BLaER1 (cell line): ENCODE data around the gene UTF1.
A peak's percentile ranks its signal among the peaks of the same experiment; 100 is the strongest.

Experiments
- H3K27ac ChIP-seq: shearing (Covaris generic); formaldehyde crosslinking; 2 replicates; pipeline ENCODE4 v1.8.1; 2022
- H3K27me3 ChIP-seq: shearing (Covaris generic); formaldehyde crosslinking; 2 replicates; pipeline ENCODE4 v1.8.1; 2022
- H3K36me3 ChIP-seq: shearing (Covaris generic); formaldehyde crosslinking; 2 replicates; pipeline ENCODE4 v1.8.1; 2022
- H3K4me1 ChIP-seq: shearing (Covaris generic); formaldehyde crosslinking; 2 replicates; pipeline ENCODE4 v1.8.1; 2022
- H3K4me2 ChIP-seq: shearing (Covaris generic); formaldehyde crosslinking; 2 replicates; pipeline ENCODE4 v1.8.1; 2022
- H3K4me3 ChIP-seq: shearing (Covaris generic); formaldehyde crosslinking; 2 replicates; pipeline ENCODE4 v1.8.1; 2022
- H3K9ac ChIP-seq: shearing (Covaris generic); formaldehyde crosslinking; 2 replicates; pipeline ENCODE4 v1.8.1; 2022
- H3K9me3 ChIP-seq: shearing (Covaris generic); formaldehyde crosslinking; 2 replicates; pipeline ENCODE4 v1.8.1; 2022
- H4K20me1 ChIP-seq: shearing (Covaris generic); formaldehyde crosslinking; 2 replicates; pipeline ENCODE4 v1.8.1; 2022
- Cebpa-rat ChIP-seq: shearing (Covaris generic); IDR thresholded peaks from 2 replicates; pipeline ENCODE4 v1.8.1; 2022

Gene UTF1

DNA sequence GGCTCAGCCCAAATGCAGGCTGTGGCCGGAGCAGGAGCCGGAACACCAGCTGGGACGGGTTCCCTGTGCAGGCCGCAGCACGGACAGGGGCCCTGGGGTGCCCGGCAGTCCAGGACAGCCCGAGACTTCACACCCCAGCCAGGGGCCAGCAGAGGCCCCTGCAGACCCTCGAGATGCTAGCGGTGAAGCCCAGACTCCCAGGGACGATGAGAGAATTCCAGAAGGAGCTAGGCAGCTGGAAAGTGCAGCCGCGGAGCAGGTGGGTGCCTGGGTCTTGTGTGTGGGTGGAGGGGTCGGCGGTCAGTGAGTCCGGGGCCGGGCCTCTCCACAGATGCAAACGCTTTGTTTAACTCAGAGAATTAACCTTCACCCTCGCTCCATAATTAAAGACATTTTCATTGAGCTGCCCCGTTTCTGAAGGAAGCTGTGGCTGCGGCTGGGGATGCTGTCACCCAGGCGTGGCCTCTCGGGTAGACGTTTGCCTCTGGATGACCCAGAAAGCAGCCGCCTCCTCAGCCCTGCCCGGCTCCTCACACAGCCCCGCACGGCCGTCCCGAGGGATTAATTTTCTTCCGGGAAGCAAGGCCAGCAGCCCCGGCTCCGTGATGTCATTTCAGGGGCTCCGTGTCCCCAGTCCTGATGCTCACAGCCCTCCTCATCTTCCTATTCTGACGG, 43.5 kb upstream of the UTF1 start:
- H3K4me2 ChIP-seq, result peak overlapping the region; percentile 100
- peaks cover 76% of the 10 kb centered on the region for H3K4me1 ChIP-seq
- H3K9me3 ChIP-seq, result peaks cover under 1% of the 10 kb centered on the region; the same call in 1 of the 2 replicates
- no peak for TF ChIP-seq Cebpa-rat
- no peaks in the 10 kb centered on the region for H3K36me3 ChIP-seq
- H3K27me3 ChIP-seq, result peaks cover 14% of the 10 kb centered on the region; the same call in 1 of the 2 replicates
- peaks cover 30% of the 10 kb centered on the region; the same call in 1 of the 2 replicates for H4K20me1 ChIP-seq
- peak overlapping the region; percentile 90 for H3K27ac ChIP-seq
- H3K4me3 ChIP-seq, result peak overlapping the region; percentile 68
- peak overlapping the region; percentile 79 for H3K9ac ChIP-seq

DNA sequence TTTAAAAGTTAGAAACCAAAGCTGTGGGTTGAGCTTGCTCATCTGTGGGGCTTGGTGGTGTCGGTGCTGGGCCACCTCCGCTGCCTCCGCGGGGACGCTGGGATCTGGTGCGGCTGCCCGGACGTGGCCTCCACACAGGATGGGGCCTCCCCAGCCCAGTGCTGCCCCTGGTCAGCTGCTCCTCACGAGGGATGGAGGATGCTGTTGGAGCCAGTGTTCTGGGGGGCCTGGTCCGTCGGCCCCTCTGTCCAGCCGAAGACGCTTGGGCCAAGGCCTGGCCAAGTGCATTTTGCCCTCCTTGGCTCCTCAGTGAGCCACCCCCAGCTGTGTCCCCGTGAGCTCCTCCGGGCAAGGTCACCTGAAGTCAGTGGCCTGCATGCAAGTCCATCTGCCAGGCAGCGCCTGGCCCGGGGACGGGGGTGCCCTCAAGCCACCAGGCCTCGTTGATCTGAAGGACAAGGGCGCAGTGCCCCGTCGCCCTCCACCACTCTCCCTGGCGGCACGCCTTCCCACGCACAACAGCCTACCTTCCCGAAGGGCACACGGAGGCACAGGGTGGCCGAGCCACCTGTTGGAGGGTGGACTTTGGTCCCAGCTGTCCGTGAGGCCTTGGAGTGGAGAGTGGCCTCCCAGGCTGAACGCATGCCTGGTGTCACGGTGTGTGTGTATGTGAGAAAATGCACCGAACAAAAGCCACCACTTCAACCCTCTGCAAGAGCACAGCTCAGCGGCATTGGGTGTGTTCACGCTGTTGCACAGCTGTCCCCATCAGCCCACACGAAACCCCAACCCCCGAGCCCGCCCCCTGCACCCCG, 42.7 kb upstream of the UTF1 start:
- Histone ChIP-seq H3K4me1 (peaks cover 69% of the 10 kb centered on the region), H3K36me3 (no peaks in the 10 kb centered on the region), H3K4me3 (peak overlapping the region; percentile 68), H3K27ac (peak overlapping the region; percentile 90), H3K27me3 (peaks cover 11% of the 10 kb centered on the region; the same call in 1 of the 2 replicates), H3K4me2 (peak overlapping the region; percentile 100), H4K20me1 (peaks cover 30% of the 10 kb centered on the region; the same call in 1 of the 2 replicates), H3K9me3 (peaks cover 8% of the 10 kb centered on the region; the same call in 1 of the 2 replicates), H3K9ac (peak overlapping the region; percentile 79)
- no peak for TF ChIP-seq Cebpa-rat

DNA sequence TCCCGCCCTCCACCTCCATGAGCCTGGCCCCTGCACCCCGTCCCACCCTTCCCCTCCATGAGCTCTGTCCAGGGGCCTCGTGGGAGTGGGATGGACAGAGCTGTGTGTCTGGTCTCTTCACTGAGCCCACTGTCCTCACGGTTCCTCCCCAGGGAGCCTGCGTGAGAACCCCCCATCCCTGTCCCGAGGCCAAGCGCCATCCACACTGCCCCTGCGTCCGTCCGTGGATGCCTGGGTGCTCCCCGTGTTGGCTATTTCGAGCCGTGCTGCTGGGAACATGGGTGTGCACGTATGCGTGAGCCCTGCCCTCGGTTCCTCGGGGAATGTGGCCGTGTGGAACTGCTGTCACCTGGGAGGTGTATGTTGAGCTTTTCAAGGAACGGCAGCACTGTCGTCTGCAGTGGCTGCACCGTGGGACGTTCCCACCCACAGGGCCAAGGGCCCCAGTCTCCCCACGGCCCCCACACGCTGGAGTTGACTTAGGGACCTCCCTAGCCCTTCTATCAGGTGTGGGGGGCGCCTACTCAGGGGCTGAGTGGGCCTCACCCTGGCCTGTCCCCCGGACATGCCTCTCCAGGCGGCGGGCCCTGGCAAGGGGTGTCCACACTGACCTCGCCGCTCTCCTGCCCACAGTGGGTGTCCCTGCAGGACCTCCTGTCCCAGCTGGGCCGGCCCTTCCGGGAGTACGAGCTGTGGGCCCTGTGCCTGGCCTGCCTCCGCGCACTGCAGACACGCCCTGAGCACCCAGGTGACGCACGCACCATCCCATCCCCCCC, 41.9 kb upstream of the UTF1 start:
- H3K9ac ChIP-seq, result no peak overlapping the region
- H3K4me2 ChIP-seq, result peak overlapping the region; percentile 75
- no peak overlapping the region for H3K4me3 ChIP-seq
- no peaks in the 10 kb centered on the region for H3K36me3 ChIP-seq
- no peak for TF ChIP-seq Cebpa-rat
- 0 out of 2 replicates have a peak overlapping the region, but pooled peaks have one; percentile 1 for H3K27ac ChIP-seq
- peaks cover 3% of the 10 kb centered on the region; the same call in 1 of the 2 replicates for H3K27me3 ChIP-seq
- peaks cover 11% of the 10 kb centered on the region; the same call in 1 of the 2 replicates for H3K9me3 ChIP-seq
- peaks cover 25% of the 10 kb centered on the region; the same call in 1 of the 2 replicates for H4K20me1 ChIP-seq
- H3K4me1 ChIP-seq, result peaks cover 61% of the 10 kb centered on the region

DNA sequence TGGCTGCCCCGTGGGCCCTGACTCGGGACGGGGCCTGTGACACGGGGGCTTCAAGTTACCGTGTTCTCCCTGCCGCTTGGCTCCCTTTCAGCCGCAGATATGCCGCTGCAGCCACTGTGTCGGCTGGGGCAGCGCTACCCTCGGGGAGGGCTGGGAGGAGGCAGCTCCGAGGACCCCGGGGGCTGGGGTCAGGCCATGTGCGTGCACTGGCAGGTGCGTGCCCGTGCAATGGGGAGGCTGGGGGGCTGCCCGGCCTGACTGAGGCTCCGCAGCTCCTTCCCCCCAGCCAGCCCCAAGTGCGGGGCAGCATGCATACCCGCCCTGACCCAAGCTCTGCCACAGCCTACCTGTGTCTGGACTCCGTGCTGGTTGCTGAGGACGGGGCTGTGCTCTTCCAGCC, 40.8 kb upstream of the UTF1 start:
- H4K20me1 ChIP-seq, result peaks cover 18% of the 10 kb centered on the region; the same call in 1 of the 2 replicates
- no peak for TF ChIP-seq Cebpa-rat
- H3K4me1 ChIP-seq, result peaks cover 49% of the 10 kb centered on the region
- H3K4me2 ChIP-seq, result peak overlapping the region; percentile 65
- no peak overlapping the region for H3K4me3 ChIP-seq
- H3K9me3 ChIP-seq, result peaks cover 21% of the 10 kb centered on the region; the same call in 1 of the 2 replicates
- no peaks in the 10 kb centered on the region for H3K27me3 ChIP-seq
- H3K9ac ChIP-seq, result no peak overlapping the region
- H3K36me3 ChIP-seq, result no peaks in the 10 kb centered on the region
- no peak overlapping the region for H3K27ac ChIP-seq

DNA sequence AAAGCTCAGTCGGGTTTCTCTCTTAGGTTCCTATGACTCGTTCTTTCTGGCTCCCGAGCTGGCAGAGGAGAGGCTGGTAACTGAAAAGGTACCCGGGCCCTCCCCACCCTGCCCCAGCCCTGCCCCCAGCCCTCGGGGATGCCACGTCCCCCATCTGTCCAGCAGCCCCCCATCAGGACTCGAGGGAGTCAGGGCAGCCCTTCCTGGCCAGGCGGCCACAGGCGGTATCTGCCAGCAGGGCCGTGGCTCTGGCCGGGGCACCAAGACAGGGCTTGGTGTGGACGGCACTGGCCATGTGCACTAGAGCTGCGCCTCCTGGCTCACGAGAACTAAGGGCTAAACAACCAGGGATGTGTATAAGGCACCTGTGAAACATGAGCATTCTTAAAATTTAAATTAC, 40.3 kb upstream of the UTF1 start:
- Histone ChIP-seq H3K9ac (no peak overlapping the region), H3K4me3 (no peak overlapping the region), H3K9me3 (peaks cover 25% of the 10 kb centered on the region; the same call in 1 of the 2 replicates), H3K4me2 (no peak overlapping the region), H4K20me1 (peaks cover 15% of the 10 kb centered on the region; the same call in 1 of the 2 replicates), H3K4me1 (peaks cover 45% of the 10 kb centered on the region), H3K27ac (no peak overlapping the region), H3K36me3 (no peaks in the 10 kb centered on the region), H3K27me3 (no peaks in the 10 kb centered on the region)
- no peak for TF ChIP-seq Cebpa-rat

DNA sequence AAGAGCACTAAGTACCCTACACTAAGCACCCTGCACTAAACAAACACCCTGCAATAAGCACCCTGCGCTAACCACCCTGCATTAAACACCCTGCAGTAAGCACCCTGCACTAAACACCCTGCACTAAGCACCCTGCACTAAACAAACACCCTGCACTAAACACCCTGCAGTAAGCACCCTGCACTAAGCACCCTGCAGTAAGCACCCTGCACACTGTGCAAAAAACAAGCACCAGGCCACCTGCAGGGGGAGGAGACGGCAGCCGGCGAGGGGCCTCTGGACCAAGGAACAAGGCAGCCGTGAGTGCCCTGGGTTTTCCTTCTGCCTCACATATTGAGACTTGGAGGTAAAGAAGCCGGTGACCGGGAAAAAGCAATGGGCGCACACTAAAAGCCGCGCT, 39.8 kb upstream of the UTF1 start:
- H3K9me3 ChIP-seq, result peaks cover 25% of the 10 kb centered on the region; the same call in 1 of the 2 replicates
- no peak overlapping the region for H3K27ac ChIP-seq
- no peak overlapping the region for H3K9ac ChIP-seq
- H3K4me2 ChIP-seq, result no peak overlapping the region
- H4K20me1 ChIP-seq, result peaks cover 12% of the 10 kb centered on the region; the same call in 1 of the 2 replicates
- no peaks in the 10 kb centered on the region for H3K27me3 ChIP-seq
- H3K4me3 ChIP-seq, result no peak overlapping the region
- TF ChIP-seq Cebpa-rat, result no peak
- H3K4me1 ChIP-seq, result peaks cover 40% of the 10 kb centered on the region
- H3K36me3 ChIP-seq, result no peaks in the 10 kb centered on the region

DNA sequence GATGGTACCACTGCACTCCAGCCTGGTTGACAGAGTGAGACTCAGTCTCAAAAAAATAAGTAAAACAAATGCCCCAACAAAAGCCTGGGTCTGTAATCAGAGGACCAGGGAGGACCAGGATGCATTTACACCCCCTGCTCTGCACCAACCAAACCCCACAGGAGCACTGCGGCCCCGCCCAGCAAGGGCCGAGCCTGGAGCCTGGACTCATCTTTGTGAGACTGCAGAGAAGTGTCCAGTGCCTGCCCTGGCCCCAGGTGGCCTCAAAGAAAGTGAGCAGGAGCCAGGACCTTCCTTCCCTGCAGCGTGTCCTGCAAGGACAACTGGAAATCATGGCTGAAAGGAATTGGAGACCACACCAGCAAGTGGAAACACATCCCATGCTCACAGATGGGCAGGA, 38.4 kb upstream of the UTF1 start:
- H3K27me3 ChIP-seq, result no peaks in the 10 kb centered on the region
- peaks cover 32% of the 10 kb centered on the region for H3K4me1 ChIP-seq
- H4K20me1 ChIP-seq, result peaks cover 12% of the 10 kb centered on the region; the same call in 1 of the 2 replicates
- no peak overlapping the region for H3K4me2 ChIP-seq
- no peaks in the 10 kb centered on the region for H3K36me3 ChIP-seq
- TF ChIP-seq Cebpa-rat, result no peak
- H3K27ac ChIP-seq, result no peak overlapping the region
- peaks cover 25% of the 10 kb centered on the region; the same call in 1 of the 2 replicates for H3K9me3 ChIP-seq
- H3K9ac ChIP-seq, result no peak overlapping the region
- no peak overlapping the region for H3K4me3 ChIP-seq

DNA sequence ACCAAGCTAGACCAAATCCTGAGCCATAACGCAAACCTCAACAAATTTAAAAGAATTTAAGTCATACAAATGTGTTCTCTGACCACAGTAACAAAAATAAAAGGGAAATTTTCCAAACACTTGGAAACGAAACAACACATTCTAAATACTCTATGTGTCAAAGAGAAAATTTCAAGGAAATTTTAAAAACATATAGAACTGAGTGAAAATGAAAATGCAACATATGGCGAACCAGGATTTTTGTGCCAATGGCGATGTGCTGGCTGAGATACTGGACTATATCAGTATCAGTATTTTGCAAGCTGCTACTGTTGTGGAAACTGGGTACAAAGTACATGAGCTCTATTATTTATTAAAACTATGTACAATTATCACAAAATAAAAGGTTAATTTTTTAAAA, 35.9 kb upstream of the UTF1 start:
- Histone ChIP-seq H3K36me3 (no peaks in the 10 kb centered on the region), H3K4me2 (no peak overlapping the region), H3K27ac (no peak overlapping the region), H3K27me3 (no peaks in the 10 kb centered on the region), H3K9me3 (peaks cover 25% of the 10 kb centered on the region; the same call in 1 of the 2 replicates), H3K9ac (no peak overlapping the region), H4K20me1 (peaks cover 4% of the 10 kb centered on the region; the same call in 1 of the 2 replicates), H3K4me1 (peaks cover 19% of the 10 kb centered on the region), H3K4me3 (no peak overlapping the region)
- no peak for TF ChIP-seq Cebpa-rat

DNA sequence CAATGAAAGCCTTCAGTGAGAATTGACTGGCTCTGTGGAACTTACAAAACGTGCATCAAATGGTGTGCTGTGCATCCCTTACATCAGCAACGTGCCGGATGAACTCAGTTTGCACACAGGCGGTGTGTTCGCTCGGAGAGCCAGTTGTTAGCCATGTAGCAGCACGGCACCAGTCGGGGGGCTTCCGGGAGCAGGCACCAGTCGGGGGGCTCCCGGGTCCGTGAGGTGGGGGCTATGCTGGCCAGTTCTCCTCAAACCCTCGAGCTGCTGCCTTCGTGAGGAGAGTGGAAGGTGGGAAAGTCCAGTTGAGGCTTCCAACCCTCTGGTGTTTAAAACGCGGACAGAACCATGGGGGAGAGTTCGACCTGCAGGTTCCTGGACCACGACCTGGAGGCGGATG, 34.9 kb upstream of the UTF1 start:
- H3K9ac ChIP-seq, result no peak overlapping the region

More for the DNA sequence above, 34.9 kb upstream of the UTF1 start:
- Histone ChIP-seq H3K9me3 (peaks cover 25% of the 10 kb centered on the region; the same call in 1 of the 2 replicates), H3K27me3 (no peaks in the 10 kb centered on the region), H3K36me3 (no peaks in the 10 kb centered on the region), H3K4me3 (no peak overlapping the region), H4K20me1 (no peaks in the 10 kb centered on the region), H3K27ac (no peak overlapping the region), H3K4me2 (no peak overlapping the region), H3K4me1 (peaks cover 24% of the 10 kb centered on the region)
- TF ChIP-seq Cebpa-rat, result no peak
